IPS DF 6.9 (cell line): Measurements from ENCODE around the gene CCDC97.
A peak's percentile ranks its signal among the peaks of the same experiment; 100 is the strongest.
"Not testable (repeated sequence)": the region's sequence is repeated elsewhere in the genome, so short reads cannot be mapped to it uniquely, and the experiment has no call there.

ENCODE experiments used
- DNase-seq: peaks from one replicate; pipeline ENCODE4 v3.0.0-alpha.2; 2013; ENCODE audit warnings: low read depth, low spot score
- H3K27ac ChIP-seq: one replicate; pipeline ENCODE4 v1.5.1; 2013; ENCODE audit warnings: low read length, control low read depth
- H3K27me3 ChIP-seq: 2 replicates; pipeline ENCODE4 v1.6.1; 2013; ENCODE audit warnings: mild to moderate bottlenecking, low read length; ENCODE audit not compliant: control insufficient read depth, insufficient read depth
- H3K36me3 ChIP-seq: 2 replicates; pipeline ENCODE4 v1.6.1; 2013; ENCODE audit warnings: low read length; ENCODE audit not compliant: control insufficient read depth, insufficient read depth
- H3K4me1 ChIP-seq: 2 replicates; pipeline ENCODE4 v1.6.1; 2013; ENCODE audit warnings: low read length; ENCODE audit not compliant: control insufficient read depth, insufficient read depth
- H3K4me3 ChIP-seq: 2 replicates; pipeline ENCODE4 v1.5.1; 2013; ENCODE audit warnings: mild to moderate bottlenecking, low read length
- H3K9me3 ChIP-seq: 2 replicates; pipeline ENCODE4 v1.6.1; 2013; ENCODE audit warnings: low read length, inconsistent platforms; ENCODE audit not compliant: control insufficient read depth, insufficient read depth
- WGBS: extraction: QIAGEN DNeasy Blood & Tissue Kit; methylation state at CpG from one replicate; pipeline ENCODE4 v1.1.7; 2013; ENCODE audit warnings: mixed read lengths, missing lambda C conversion rate; ENCODE audit not compliant: insufficient read length, insufficient coverage; 5-methylcytosine and 5-hydroxymethylcytosine counted together

The CCDC97 gene

GRCh38 chr19:41364524-41365391 lies 54.8 kb downstream of the CCDC97 start:
- Histone ChIP-seq H3K27ac (no peak overlapping the region), H3K27me3 (no peaks in the 10 kb centered on the region), H3K4me3 (peak overlapping the region; percentile 51; the same call in 1 of the 2 replicates), H3K36me3 (no peaks in the 10 kb centered on the region), H3K9me3 (no peaks in the 10 kb centered on the region), H3K4me1 (no peaks in the 10 kb centered on the region)
- no CpG with 5 or more reads among the region's 14 CpGs for WGBS
- no peak for DNase-seq

DNA sequence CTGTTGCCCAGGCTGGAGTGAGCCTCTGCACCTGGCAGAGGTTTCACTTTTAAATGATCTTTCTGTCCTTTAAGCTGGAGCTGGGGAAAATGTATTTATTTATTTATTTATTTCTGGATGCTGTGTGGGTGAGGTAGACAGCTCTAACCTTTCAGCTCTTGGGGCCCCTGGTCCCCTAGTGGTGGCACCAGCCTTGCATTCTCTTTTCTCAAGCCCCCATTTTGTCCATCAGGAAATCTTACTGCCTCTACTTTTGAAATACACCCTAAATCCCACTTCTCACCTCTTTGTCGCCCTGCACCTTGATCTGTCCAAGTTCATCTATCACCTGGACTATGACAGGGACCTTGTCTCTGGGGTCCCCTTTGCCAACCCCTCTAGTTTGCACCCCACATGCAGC lies 56.1 kb downstream of the CCDC97 start:
- Histone ChIP-seq H3K27me3 (no peaks in the 10 kb centered on the region), H3K36me3 (no peaks in the 10 kb centered on the region), H3K4me3 (no peak overlapping the region), H3K4me1 (no peaks in the 10 kb centered on the region), H3K9me3 (no peaks in the 10 kb centered on the region), H3K27ac (no peak overlapping the region)
- no CpG with 5 or more reads among the region's 1 CpG for WGBS
- no peak for DNase-seq

GRCh38 chr19:41367848-41368301 lies 57.9 kb downstream of the CCDC97 start:
- Histone ChIP-seq H3K4me1 (no peaks in the 10 kb centered on the region), H3K36me3 (no peaks in the 10 kb centered on the region), H3K27ac (no peak overlapping the region), H3K27me3 (no peaks in the 10 kb centered on the region), H3K4me3 (no peak overlapping the region), H3K9me3 (no peaks in the 10 kb centered on the region)
- no CpG with 5 or more reads among the region's 6 CpGs for WGBS
- no peak for DNase-seq

GRCh38 chr19:41369769-41370168 lies 59.8 kb downstream of the CCDC97 start:
- Histone ChIP-seq H3K27me3 (no peaks in the 10 kb centered on the region), H3K36me3 (no peaks in the 10 kb centered on the region), H3K4me3 (no peak overlapping the region), H3K27ac (no peak overlapping the region), H3K4me1 (no peaks in the 10 kb centered on the region), H3K9me3 (no peaks in the 10 kb centered on the region)
- no peak for DNase-seq
- no CpG with 5 or more reads among the region's 2 CpGs for WGBS

DNA sequence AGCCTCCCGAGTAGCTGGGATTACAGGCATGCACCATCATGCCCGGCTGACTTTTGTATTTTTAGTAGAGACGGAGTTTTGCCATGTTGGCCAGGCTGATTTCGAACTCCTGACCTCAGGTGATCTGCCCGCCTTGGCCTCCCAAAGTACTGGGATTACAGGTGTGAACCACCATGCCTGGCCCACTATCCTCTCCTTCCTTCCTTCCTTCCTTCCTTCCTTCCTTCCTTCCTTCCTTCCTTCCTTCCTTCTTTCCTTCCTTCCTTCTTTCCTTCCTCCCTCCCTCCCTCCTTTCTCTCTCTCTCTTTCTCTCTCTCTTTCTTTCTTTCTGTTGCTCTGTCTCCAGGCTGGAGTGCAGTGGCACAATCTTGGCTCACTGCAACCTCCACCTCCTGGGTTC lies 61.1 kb downstream of the CCDC97 start:
- H3K4me3 ChIP-seq, H3K9me3 ChIP-seq, H3K27ac ChIP-seq, H3K4me1 ChIP-seq, H3K27me3 ChIP-seq, DNase-seq, H3K36me3 ChIP-seq: not testable (repeated sequence)
- no CpG with 5 or more reads among the region's 5 CpGs for WGBS

DNA sequence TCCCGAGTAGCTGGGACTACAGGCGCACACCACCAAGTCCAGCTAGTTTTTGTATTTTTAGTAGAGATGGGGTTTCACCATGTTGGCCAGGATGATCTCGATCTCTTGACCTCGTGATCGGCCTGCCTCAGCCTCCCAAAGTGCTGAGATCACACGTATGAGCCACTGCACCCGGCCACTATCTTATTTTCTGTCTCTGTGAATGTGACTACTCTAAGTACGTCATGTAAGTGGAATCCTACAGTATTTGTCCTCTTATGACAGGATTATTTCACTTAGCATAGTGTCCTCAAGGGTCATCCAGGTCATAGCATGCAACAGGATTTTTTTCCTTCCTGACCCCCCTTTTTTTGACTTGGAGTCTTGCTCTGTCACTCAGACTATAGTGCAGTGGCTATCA lies 61.6 kb downstream of the CCDC97 start:
- WGBS, result no CpG with 5 or more reads among the region's 8 CpGs
- no peaks in the 10 kb centered on the region for H3K4me1 ChIP-seq
- H3K36me3 ChIP-seq, result no peaks in the 10 kb centered on the region
- no peak overlapping the region for H3K27ac ChIP-seq
- H3K9me3 ChIP-seq, result no peaks in the 10 kb centered on the region
- no peak for DNase-seq
- H3K27me3 ChIP-seq, result no peaks in the 10 kb centered on the region
- H3K4me3 ChIP-seq, result no peak overlapping the region

GRCh38 chr19:41372501-41372900 lies 62.5 kb downstream of the CCDC97 start:
- Histone ChIP-seq H3K4me3 (no peak overlapping the region), H3K27me3 (no peaks in the 10 kb centered on the region), H3K9me3 (no peaks in the 10 kb centered on the region), H3K27ac (no peak overlapping the region), H3K36me3 (no peaks in the 10 kb centered on the region), H3K4me1 (no peaks in the 10 kb centered on the region)
- no peak for DNase-seq
- no CpG with 5 or more reads among the region's 2 CpGs for WGBS

GRCh38 chr19:41373993-41374392 lies 64.0 kb downstream of the CCDC97 start:
- H3K4me3 ChIP-seq, result no peak overlapping the region
- no CpG with 5 or more reads among the region's 12 CpGs for WGBS
- no peak for DNase-seq

More at GRCh38 chr19:41373993-41374392, 64.0 kb downstream of the CCDC97 start:
- Histone ChIP-seq H3K9me3 (no peaks in the 10 kb centered on the region), H3K4me1 (no peaks in the 10 kb centered on the region), H3K36me3 (no peaks in the 10 kb centered on the region), H3K27me3 (no peaks in the 10 kb centered on the region), H3K27ac (no peak overlapping the region)
